IMR-90 (cell line): Measurements from ENCODE around the gene TUBB4A. TPM values are rescaled to one million over a fixed set of nuclear protein-coding genes. Genes with fewer than 3 reads are reported as not detected.
A peak's percentile ranks its signal among the peaks of the same experiment; 100 is the strongest.

Source experiments
- ATAC-seq: fragments of 200-7000 bp; cut with Tn5 transposase; 2 replicates; pipeline ENCODE4 v1.9.1; 2020; ENCODE audit warnings: low read depth, mild to moderate bottlenecking, moderate library complexity
- Bru-seq: library from RNA; stranded (reverse); fragments of 400-500 nt; gene quantifications from one replicate; lab custom pipeline; 2021; lab: Mats Ljungman, UMichigan
- BruChase-seq, 2 experiments: library from RNA; stranded (reverse); fragments of 400-500 nt; gene quantifications; one replicate each; lab custom pipeline; 2021; lab: Mats Ljungman, UMichigan
- BruUV-seq: library from RNA; stranded (reverse); fragments of 400-500 nt; replicated peaks from 2 replicates; lab custom pipeline; 2021; lab: Mats Ljungman, UMichigan
- CTCF ChIA-PET: fragments of 300-600 bp; formaldehyde crosslinking; extraction: SDS; loops from one replicate; lab custom pipeline; 2021; ENCODE audit warnings: antibody characterized with exemption; lab: Yijun Ruan, JAX
- POLR2A ChIA-PET: fragments of 300-600 bp; sonication (Branson Sonifier 250); formaldehyde crosslinking; loops from one replicate; lab custom pipeline; 2022; ENCODE audit warnings: antibody characterized with exemption; ENCODE audit not compliant: unreplicated experiment; lab: Charles Lee
- DNase-seq: peaks from one replicate; pipeline ENCODE4 v3.0.0; 2013
- H2AFZ ChIP-seq: replicated peaks from 2 replicates; pipeline ENCODE3; 2013; ENCODE audit warnings: low read length, mild to moderate bottlenecking; ENCODE audit not compliant: poor library complexity
- H2AK5ac ChIP-seq: 2 replicates; pipeline ENCODE4 v1.6.1; 2013; ENCODE audit warnings: low read depth, low read length, inconsistent platforms
- H2AK9ac ChIP-seq: replicated peaks from 2 replicates; pipeline ENCODE3; 2013; ENCODE audit warnings: mild to moderate bottlenecking, low read depth, low read length, moderate library complexity; ENCODE audit not compliant: poor library complexity
- H2BK120ac ChIP-seq: 2 replicates; pipeline ENCODE4 v1.6.1; 2013; ENCODE audit warnings: low read depth, low read length, inconsistent platforms
- H2BK15ac ChIP-seq: 3 replicates; pipeline ENCODE4 v1.6.1; 2013; ENCODE audit warnings: low read depth, low read length, inconsistent platforms
- H2BK20ac ChIP-seq: 2 replicates; pipeline ENCODE4 v1.6.1; 2013; ENCODE audit warnings: low read depth, mild to moderate bottlenecking, inconsistent platforms, low read length, moderate library complexity
- H2BK5ac ChIP-seq: 2 replicates; pipeline ENCODE4 v1.6.1; 2013; ENCODE audit warnings: mild to moderate bottlenecking, low read depth, low read length, inconsistent platforms; ENCODE audit not compliant: poor library complexity, severe bottlenecking
- H3K14ac ChIP-seq: replicated peaks from 2 replicates; pipeline ENCODE4 v1.6.1; 2013; ENCODE audit warnings: low read depth, low read length, inconsistent platforms
- H3K18ac ChIP-seq: 2 replicates; pipeline ENCODE4 v1.6.1; 2013; ENCODE audit warnings: low read depth, low read length, control low read depth
- H3K23ac ChIP-seq: 2 replicates; pipeline ENCODE4 v1.6.1; 2013; ENCODE audit warnings: low read depth, low read length, inconsistent platforms
- H3K27ac ChIP-seq: 2 replicates; pipeline ENCODE4 v1.5.1; 2013; ENCODE audit warnings: mild to moderate bottlenecking, control low read depth, low read length; ENCODE audit not compliant: insufficient read depth
- H3K27me3 ChIP-seq: 2 replicates; pipeline ENCODE4 v1.6.1; 2013; ENCODE audit warnings: low read length; ENCODE audit not compliant: control insufficient read depth, insufficient read depth
- H3K36me3 ChIP-seq: 2 replicates; pipeline ENCODE4 v1.6.1; 2013; ENCODE audit warnings: low read length, mixed read lengths; ENCODE audit not compliant: control insufficient read depth, insufficient read depth
- H3K4ac ChIP-seq: 2 replicates; pipeline ENCODE4 v1.6.1; 2013; ENCODE audit warnings: low read depth, low read length, inconsistent platforms
- H3K4me1 ChIP-seq: 2 replicates; pipeline ENCODE4 v1.6.1; 2013; ENCODE audit warnings: low read length, mixed read lengths; ENCODE audit not compliant: control insufficient read depth, insufficient read depth
- H3K4me2 ChIP-seq: 2 replicates; pipeline ENCODE4 v1.6.1; 2013; ENCODE audit warnings: low read depth, mild to moderate bottlenecking, control low read depth, low read length, moderate library complexity
- H3K4me3 ChIP-seq: 2 replicates; pipeline ENCODE4 v1.5.1; 2013; ENCODE audit warnings: low read depth, mild to moderate bottlenecking, control low read depth, low read length, moderate library complexity; ENCODE audit not compliant: insufficient read depth
- H3K56ac ChIP-seq: 2 replicates; pipeline ENCODE4 v1.6.1; 2013; ENCODE audit warnings: low read length, inconsistent platforms; ENCODE audit not compliant: insufficient read depth; ENCODE audit errors: extremely low read depth
- H3K79me1 ChIP-seq, 2 experiments: 2 replicates each; pipeline ENCODE4 v1.6.1; 2013; ENCODE audit warnings: low read length in 2 of 2, inconsistent platforms in 1 of 2, low read depth in 1 of 2
- H3K9ac ChIP-seq: 2 replicates; pipeline ENCODE4 v1.6.1; 2013; ENCODE audit warnings: low read depth, low read length, control low read depth
- H3K9me1 ChIP-seq: 2 replicates; pipeline ENCODE4 v1.6.1; 2013; ENCODE audit warnings: low read length, inconsistent platforms; ENCODE audit not compliant: insufficient read depth
- H3K9me3 ChIP-seq: 2 replicates; pipeline ENCODE4 v1.6.1; 2013; ENCODE audit warnings: low read length; ENCODE audit not compliant: control insufficient read depth, insufficient read depth
- H4K20me1 ChIP-seq: 2 replicates; pipeline ENCODE4 v1.6.1; 2013; ENCODE audit warnings: low read length, inconsistent platforms; ENCODE audit not compliant: insufficient read depth
- H4K5ac ChIP-seq: 2 replicates; pipeline ENCODE4 v1.6.1; 2013; ENCODE audit warnings: mild to moderate bottlenecking, low read depth, low read length, control low read depth
- H4K8ac ChIP-seq, 2 experiments: 2 replicates each; pipeline ENCODE4 v1.6.1; 2013; ENCODE audit warnings: low read depth in 2 of 2, low read length in 2 of 2, control low read depth in 1 of 2, inconsistent platforms in 1 of 2
- H4K91ac ChIP-seq: 2 replicates; pipeline ENCODE4 v1.6.1; 2013; ENCODE audit warnings: low read depth, low read length, inconsistent platforms; ENCODE audit not compliant: insufficient read depth
- CEBPB ChIP-seq: IDR thresholded peaks from 2 replicates; pipeline ENCODE4 v1.6.1; 2012; ENCODE audit warnings: low read depth, low read length, improper control_type of control experiment
- CHD1 ChIP-seq: IDR thresholded peaks from 2 replicates; pipeline ENCODE4 v1.6.1; 2012; ENCODE audit warnings: low read depth, low read length, improper control_type of control experiment
- CTCF ChIP-seq: conservative IDR thresholded peaks from 2 replicates; pipeline ENCODE4 v1.5.1; 2012; ENCODE audit warnings: mild to moderate bottlenecking, low read depth, low read length, improper control_type of control experiment
- ELK1 ChIP-seq: fragments of 150-350 bp; IDR thresholded peaks from 2 replicates; pipeline ENCODE4 v1.6.1; 2016; ENCODE audit warnings: low read depth, mild to moderate bottlenecking, low read length, moderate library complexity, borderline replicate concordance
- FOS ChIP-seq: fragments of 150-350 bp; IDR thresholded peaks from 2 replicates; pipeline ENCODE4 v1.6.1; 2016; ENCODE audit warnings: low read depth, low read length
- MAFK ChIP-seq: IDR thresholded peaks from 2 replicates; pipeline ENCODE4 v1.6.1; 2012; ENCODE audit warnings: low read depth, low read length, improper control_type of control experiment
- MAZ ChIP-seq: IDR thresholded peaks from 2 replicates; pipeline ENCODE4 v1.6.1; 2012; ENCODE audit warnings: low read depth, mild to moderate bottlenecking, low read length, improper control_type of control experiment, moderate library complexity, borderline replicate concordance
- NFE2L2 ChIP-seq: fragments of 150-350 bp; IDR thresholded peaks from 2 replicates; pipeline ENCODE4 v1.6.1; 2016; ENCODE audit warnings: low read depth, mild to moderate bottlenecking, low read length
- POLR2A ChIP-seq: IDR thresholded peaks from 2 replicates; pipeline ENCODE4 v1.6.1; 2012; ENCODE audit warnings: mild to moderate bottlenecking, low read depth, low read length
- RAD21 ChIP-seq: IDR thresholded peaks from 2 replicates; pipeline ENCODE4 v1.6.1; 2012; ENCODE audit warnings: low read length, improper control_type of control experiment
- RCOR1 ChIP-seq: IDR thresholded peaks from 2 replicates; pipeline ENCODE4 v1.6.1; 2012; ENCODE audit warnings: mild to moderate bottlenecking, low read length, improper control_type of control experiment; ENCODE audit not compliant: insufficient replicate concordance
- SMC3 ChIP-seq: fragments of 150-350 bp; IDR thresholded peaks from 2 replicates; pipeline ENCODE4 v1.6.1; 2016; ENCODE audit warnings: low read depth, mild to moderate bottlenecking, antibody characterized with exemption, low read length, moderate library complexity
- USF2 ChIP-seq: fragments of 150-350 bp; IDR thresholded peaks from 2 replicates; pipeline ENCODE4 v1.6.1; 2017; ENCODE audit warnings: mild to moderate bottlenecking, antibody characterized with exemption, low read length, low read depth
- WGBS, 2 experiments: methylation state at CpG; one replicate each; pipeline versions ENCODE4 v1.1.5 to v1.1.7; 2013; ENCODE audit warnings: missing lambda C conversion rate in 2 of 2; ENCODE audit not compliant: insufficient read length in 1 of 2; ENCODE audit errors: extremely low coverage in 2 of 2; 5-methylcytosine and 5-hydroxymethylcytosine counted together
- dilution Hi-C: fragments of 300-500 bp; cut with HindIII; formaldehyde crosslinking; loops from one replicate; pipeline ENCODE4 v1.14.3; 2018; ENCODE audit warnings: low sequenced_read_pairs; ENCODE audit not compliant: unreplicated experiment
- in situ Hi-C: fragments of 300-500 bp; cut with MboI; formaldehyde crosslinking; loops from 3 replicates; pipeline ENCODE4 v1.14.3; 2019; ENCODE audit warnings: low sequenced_read_pairs, inconsistent platforms, mixed read lengths
- intact Hi-C: fragments of 100-400 bp; cut with micrococcal nuclease; formaldehyde crosslinking; loops from 2 replicates; pipeline ENCODE4 v1.10.0; 2022
- long read RNA-seq: library from polyadenylated mRNA; unstranded; transcript quantifications from one replicate; pipeline ENCODE4 v2.0.0, GENCODE V29; 2021; ENCODE audit not compliant: unreplicated experiment
- polyA plus RNA-seq, 3 experiments: library from polyadenylated mRNA; depleted of rRNA; stranded (reverse); fragments of >200 nt; gene quantifications; 2 replicates each; pipeline ENCODE4 v1.2.3, GENCODE V29; 2012; ENCODE audit warnings: low replicate concordance in 1 of 3
- total RNA-seq: library from RNA; depleted of rRNA; stranded (reverse); fragments of >200 nt; gene quantifications from 2 replicates; pipeline ENCODE4 v1.2.3, GENCODE V29; 2012; rRNA removed

TUBB4A gene
- total RNA-seq (not detected in 2 replicates), polyA plus RNA-seq (2012; rRNA removed) (not detected in 2 replicates), Bru-seq, nascent RNA (not detected), BruChase-seq, experiment 1, labeled RNA remaining after a 6-hour chase (not detected), BruChase-seq, experiment 2, labeled RNA remaining after a 2-hour chase (not detected)
- not detected in 2 replicates for polyA plus RNA-seq (2012; cell fraction: cytosol; rRNA removed)
- polyA plus RNA-seq (2012; cell fraction: nucleus; rRNA removed; ENCODE audit: low replicate concordance) = not detected in 2 replicates
- long read RNA-seq = 0 reads

GRCh38 chr19:6501740-6502648 is at the start of gene TUBB4A:
TUBB4A (minus strand) TSS chr19:6502309; CDS start chr19:6502212, 97 bp downstream.
- Histone ChIP-seq H4K8ac (no peak within 1 kb of the TSS), H3K9me3 (no peaks in the 10 kb centered on the region), H2BK15ac (no peak within 1 kb of the TSS), H3K9ac (no peak within 1 kb of the TSS), H3K4me2 (no peak within 1 kb of the TSS), H3K4me3 (no peak within 1 kb of the TSS), H3K27me3 (peaks cover 23% of the 10 kb centered on the region), H2AK9ac (no peak within 1 kb of the TSS), H3K23ac (no peak within 1 kb of the TSS), H3K56ac (no peak within 1 kb of the TSS), H3K14ac (no peak within 1 kb of the TSS), H3K4me1 (no peaks in the 10 kb centered on the region), H3K36me3 (no peaks in the 10 kb centered on the region), H3K18ac (no peak within 1 kb of the TSS), H3K4ac (no peak within 1 kb of the TSS), H2AFZ (peak within 1 kb of the TSS; percentile 56), H2AK5ac (no peak within 1 kb of the TSS), H4K91ac (no peak within 1 kb of the TSS), H2BK5ac (no peak within 1 kb of the TSS), H3K79me1 (no peaks in the 10 kb centered on the region), H4K20me1 (no peaks in the 10 kb centered on the region), H3K9me1 (no peaks in the 10 kb centered on the region), H4K5ac (no peak within 1 kb of the TSS), H2BK120ac (no peak within 1 kb of the TSS), H2BK20ac (no peak within 1 kb of the TSS), H3K27ac (no peak within 1 kb of the TSS)
- in situ Hi-C loops (no loop called here), intact Hi-C loops (no loop called here), dilution Hi-C loops (no loop called here)
- WGBS, 2 experiments = 2% methylated on average over 34 of the region's 71 CpGs; no CpG with 5 or more reads in 1 of the 2 experiments
- DNase-seq (no peak), ATAC-seq (no peak; the same call in 1 of the 2 replicates)
- no TSS peak for BruUV-seq
- POLR2A ChIA-PET = no interaction called here
- CTCF ChIA-PET = no interaction called here
- no peak for TF ChIP-seq ELK1
- no peak for TF ChIP-seq CHD1
- TF ChIP-seq MAZ = no peak
- TF ChIP-seq MAFK = no peak
- no peak for TF ChIP-seq CEBPB
- no peak for TF ChIP-seq RCOR1
- no peak for TF ChIP-seq NFE2L2
- no peak for TF ChIP-seq RAD21
- TF ChIP-seq CTCF = no peak
- TF ChIP-seq USF2 = no peak
- TF ChIP-seq SMC3 = no peak
- TF ChIP-seq POLR2A = no peak
- no peak for TF ChIP-seq FOS
